CD8-positive, alpha-beta memory T cell (primary cell): ENCODE data around the gene MYLK2. TPM values are rescaled to one million over a fixed set of nuclear protein-coding genes. Genes with fewer than 3 reads are reported as not detected.

Source experiments
- CTCF ChIA-PET: fragments of 350-600 bp; sonication (Branson Sonifier 250); formaldehyde crosslinking; loops from one replicate; lab custom pipeline; 2021; ENCODE audit warnings: antibody characterized with exemption; lab: Charles Lee
- POLR2A ChIA-PET: fragments of 350-600 bp; sonication (Branson Sonifier 250); formaldehyde crosslinking; loops from one replicate; lab custom pipeline; 2021; ENCODE audit warnings: antibody characterized with exemption; lab: Charles Lee
- DNase-seq, 5 donors: peaks; one replicate each; pipeline versions ENCODE4 v3.0.0 to v3.0.0-alpha.2; 2020 to 2022; ENCODE audit warnings: mixed read lengths in 1 of 5
- H3K27ac ChIP-seq: one replicate; pipeline ENCODE4 v1.7.0; 2013; ENCODE audit warnings: low read depth, mild to moderate bottlenecking, low read length, moderate library complexity
- H3K27me3 ChIP-seq: 2 replicates; pipeline ENCODE4 v1.7.0; 2013; ENCODE audit warnings: low read length, mild to moderate bottlenecking; ENCODE audit not compliant: insufficient read depth, poor library complexity, severe bottlenecking
- H3K36me3 ChIP-seq: 2 replicates; pipeline ENCODE4 v1.7.0; 2013; ENCODE audit warnings: mild to moderate bottlenecking, low read length, moderate library complexity; ENCODE audit not compliant: insufficient read depth
- H3K4me1 ChIP-seq: 2 replicates; pipeline ENCODE4 v1.7.0; 2013; ENCODE audit warnings: mild to moderate bottlenecking, low read length, moderate library complexity; ENCODE audit not compliant: insufficient read depth
- H3K4me3 ChIP-seq: 2 replicates; pipeline ENCODE4 v1.7.0; 2013; ENCODE audit warnings: mild to moderate bottlenecking, low read length
- H3K9me3 ChIP-seq: 2 replicates; pipeline ENCODE4 v1.7.0; 2013; ENCODE audit warnings: mild to moderate bottlenecking, low read length
- H3K27ac Mint-ChIP-seq, 8 donors: one replicate each; pipeline ENCODE4 v1.8.0; 2020 to 2021; ENCODE audit warnings: mixed read lengths in 8 of 8, mild to moderate bottlenecking in 6 of 8, inconsistent platforms in 3 of 8, moderate library complexity in 3 of 8
- H3K27me3 Mint-ChIP-seq, 2 donors: one replicate each; pipeline ENCODE4 v1.8.0; 2020 to 2021; ENCODE audit warnings: mixed read lengths in 2 of 2, mild to moderate bottlenecking in 1 of 2, moderate library complexity in 1 of 2
- H3K36me3 Mint-ChIP-seq, 3 donors: one replicate each; pipeline ENCODE4 v1.8.0; 2020 to 2021; ENCODE audit warnings: mixed read lengths in 3 of 3, inconsistent platforms in 1 of 3, mild to moderate bottlenecking in 1 of 3
- H3K4me1 Mint-ChIP-seq, 3 donors: one replicate each; pipeline ENCODE4 v1.8.0; 2020 to 2021; ENCODE audit warnings: mixed read lengths in 3 of 3, inconsistent platforms in 1 of 3, mild to moderate bottlenecking in 1 of 3
- H3K4me3 Mint-ChIP-seq, 7 donors: one replicate each; pipeline ENCODE4 v1.8.0; 2020 to 2021; ENCODE audit warnings: mixed read lengths in 7 of 7, mild to moderate bottlenecking in 6 of 7, moderate library complexity in 4 of 7, inconsistent platforms in 2 of 7
- H3K9me3 Mint-ChIP-seq, 5 donors: one replicate each; pipeline ENCODE4 v1.8.0; 2020 to 2022; ENCODE audit warnings: mixed read lengths in 5 of 5, mild to moderate bottlenecking in 3 of 5, moderate library complexity in 2 of 5, inconsistent platforms in 1 of 5
- polyA plus RNA-seq: library from polyadenylated mRNA; unstranded; fragments of 300-500 nt; fragmentation: Illumina TruSeq; gene quantifications from one replicate; pipeline ENCODE4 v1.2.3, GENCODE V29; 2021
- total RNA-seq, 2 experiments: library from RNA; stranded (reverse); gene quantifications; one replicate each; pipeline ENCODE4 v1.2.3, GENCODE V29; 2021

MYLK2 gene
- total and polyA plus RNA-seq, 3 experiments from 2014 or later: 0.13 to 0.24 TPM; not detected in 1

GRCh38 chr20:31840906-31841816 lies 22.0 kb downstream of the MYLK2 start:
- Mint-ChIP-seq H3K4me1 (peaks cover 4 to 5% (median 5%) of the 10 kb centered on the region in 3 donors), H3K36me3 (no peaks in the 10 kb centered on the region), H3K27ac (no peak overlapping the region), H3K4me3 (no peak overlapping the region), H3K9me3 (no peaks in the 10 kb centered on the region), H3K27me3 (peaks cover 0 to 1% of the 10 kb centered on the region in 2 donors)
- Histone ChIP-seq H3K27ac (no peak overlapping the region), H3K27me3 (no peaks in the 10 kb centered on the region), H3K4me1 (peaks cover 4% of the 10 kb centered on the region), H3K4me3 (no peak overlapping the region), H3K9me3 (no peaks in the 10 kb centered on the region), H3K36me3 (no peaks in the 10 kb centered on the region)
- DNase-seq: no peak
- POLR2A ChIA-PET: no interaction called here
- CTCF ChIA-PET: interaction anchor here (2.1 kb wide), 1 partner anchor 10 kb away, joined by 5 read pairs; no protein-coding TSS in a partner anchor

GRCh38 chr20:31841928-31842327 lies 22.8 kb downstream of the MYLK2 start:
- CTCF ChIA-PET: interaction anchor here (1.5 to 2.1 kb wide), 2 partner anchors 10 to 19 kb away, joined by 3 to 5 read pairs; no protein-coding TSS in a partner anchor
- Histone ChIP-seq H3K27me3 (no peaks in the 10 kb centered on the region), H3K4me1 (no peaks in the 10 kb centered on the region), H3K9me3 (no peaks in the 10 kb centered on the region), H3K36me3 (no peaks in the 10 kb centered on the region), H3K4me3 (no peak overlapping the region), H3K27ac (no peak overlapping the region)
- no peak for DNase-seq
- Mint-ChIP-seq H3K27ac (no peak overlapping the region), H3K27me3 (peaks cover 2 to 4% of the 10 kb centered on the region in 2 donors), H3K36me3 (no peaks in the 10 kb centered on the region), H3K4me1 (no peaks in the 10 kb centered on the region), H3K4me3 (no peak overlapping the region), H3K9me3 (no peaks in the 10 kb centered on the region)
- POLR2A ChIA-PET: no interaction called here

- Mint-ChIP-seq H3K4me3 (no peak overlapping the region), H3K27me3 (peaks cover 2 to 4% of the 10 kb centered on the region in 2 donors), H3K4me1 (no peaks in the 10 kb centered on the region), H3K27ac (no peak overlapping the region), H3K36me3 (no peaks in the 10 kb centered on the region), H3K9me3 (no peaks in the 10 kb centered on the region)
- Histone ChIP-seq H3K27ac (no peak overlapping the region), H3K4me3 (no peak overlapping the region), H3K36me3 (no peaks in the 10 kb centered on the region), H3K27me3 (no peaks in the 10 kb centered on the region), H3K9me3 (no peaks in the 10 kb centered on the region), H3K4me1 (no peaks in the 10 kb centered on the region)
- DNase-seq: no peak
- POLR2A ChIA-PET: no interaction called here
- CTCF ChIA-PET: interaction anchor here (1.1 to 2.1 kb wide), 3 partner anchors 9 to 20 kb away, joined by 3 to 5 read pairs (median 3); no protein-coding TSS in a partner anchor
Observed at GRCh38 chr20:31842471-31843157, 23.5 kb downstream of the MYLK2 start.

GRCh38 chr20:31843288-31843687 lies 24.1 kb downstream of the MYLK2 start:
- ChIA-PET CTCF (interaction anchor here (1.1 to 1.5 kb wide), 2 partner anchors 9 to 20 kb away, joined by 3 read pairs; no protein-coding TSS in a partner anchor), POLR2A (no interaction called here)
- no peak overlapping the region for H3K27ac ChIP-seq
- Mint-ChIP-seq H3K36me3 (no peaks in the 10 kb centered on the region), H3K9me3 (no peaks in the 10 kb centered on the region), H3K27me3 (peaks cover 2 to 4% of the 10 kb centered on the region in 2 donors), H3K4me3 (no peak overlapping the region), H3K27ac (no peak overlapping the region), H3K4me1 (no peaks in the 10 kb centered on the region)
- H3K4me1 ChIP-seq: no peaks in the 10 kb centered on the region
- H3K36me3 ChIP-seq: no peaks in the 10 kb centered on the region
- H3K9me3 ChIP-seq: no peaks in the 10 kb centered on the region
- H3K27me3 ChIP-seq: no peaks in the 10 kb centered on the region
- DNase-seq: no peak
- H3K4me3 ChIP-seq: no peak overlapping the region

- Mint-ChIP-seq H3K27me3 (peaks cover 7 to 8% of the 10 kb centered on the region in 2 donors), H3K4me1 (no peaks in the 10 kb centered on the region), H3K9me3 (no peaks in the 10 kb centered on the region), H3K36me3 (no peaks in the 10 kb centered on the region), H3K4me3 (no peak overlapping the region), H3K27ac (no peak overlapping the region)
- Histone ChIP-seq H3K4me1 (no peaks in the 10 kb centered on the region), H3K4me3 (no peak overlapping the region), H3K36me3 (no peaks in the 10 kb centered on the region), H3K9me3 (no peaks in the 10 kb centered on the region), H3K27me3 (no peaks in the 10 kb centered on the region), H3K27ac (no peak overlapping the region)
- no peak for DNase-seq
- CTCF ChIA-PET: interaction anchor here (1.1 kb wide), 1 partner anchor 9 kb away, joined by 3 read pairs; no protein-coding TSS in a partner anchor
- POLR2A ChIA-PET: no interaction called here
Observed at GRCh38 chr20:31843881-31844280, 24.7 kb downstream of the MYLK2 start.

- Histone ChIP-seq H3K9me3 (no peaks in the 10 kb centered on the region), H3K27me3 (no peaks in the 10 kb centered on the region), H3K4me3 (no peak overlapping the region), H3K4me1 (no peaks in the 10 kb centered on the region), H3K36me3 (no peaks in the 10 kb centered on the region), H3K27ac (no peak overlapping the region)
- Mint-ChIP-seq H3K4me1 (no peaks in the 10 kb centered on the region), H3K9me3 (no peaks in the 10 kb centered on the region), H3K36me3 (no peaks in the 10 kb centered on the region), H3K27ac (no peak overlapping the region), H3K4me3 (no peak overlapping the region), H3K27me3 (peaks cover 7 to 12% of the 10 kb centered on the region in 2 donors)
- ChIA-PET CTCF (interaction anchor here (4.5 kb wide), 1 partner anchor 21 kb away, joined by 34 read pairs; no protein-coding TSS in a partner anchor), POLR2A (no interaction called here)
- no peak for DNase-seq
Observed at GRCh38 chr20:31844737-31845299, 25.7 kb downstream of the MYLK2 start.

- no peaks in the 10 kb centered on the region for H3K27me3 ChIP-seq
- Mint-ChIP-seq H3K9me3 (no peaks in the 10 kb centered on the region), H3K4me3 (no peak within 1 kb of the TSS), H3K27ac (peak within 1 kb of the TSS in 1 of 8 donors; percentile 29), H3K27me3 (peaks cover 7 to 18% of the 10 kb centered on the region in 2 donors), H3K4me1 (no peaks in the 10 kb centered on the region), H3K36me3 (no peaks in the 10 kb centered on the region)
- CTCF ChIA-PET: interaction anchor here (4.5 kb wide), 1 partner anchor 22 kb away, joined by 34 read pairs; no protein-coding TSS in a partner anchor
- H3K4me3 ChIP-seq: no peak within 1 kb of the TSS
- H3K9me3 ChIP-seq: no peaks in the 10 kb centered on the region
- no peaks in the 10 kb centered on the region for H3K4me1 ChIP-seq
- no peaks in the 10 kb centered on the region for H3K36me3 ChIP-seq
- H3K27ac ChIP-seq: no peak within 1 kb of the TSS
- POLR2A ChIA-PET: no interaction called here
- DNase-seq: no peak
Observed at GRCh38 chr20:31845300-31845863, 26.2 kb downstream of the MYLK2 start, which contains the start of gene FOXS1. Gene FOXS1 (minus strand): TSS chr20:31845604. CDS start chr20:31845542, 62 bp downstream.
